IMR-90 (cell line): ENCODE data around the gene HTR3E. TPM values are rescaled to one million over a fixed set of nuclear protein-coding genes. Genes with fewer than 3 reads are reported as not detected.

Experiments used
- ATAC-seq: fragments of 200-7000 bp; cut with Tn5 transposase; 2 replicates; pipeline ENCODE4 v1.9.1; 2020; ENCODE audit warnings: low read depth, mild to moderate bottlenecking, moderate library complexity
- BruUV-seq: library from RNA; stranded (reverse); fragments of 400-500 nt; replicated peaks from 2 replicates; lab custom pipeline; 2021; lab: Mats Ljungman, UMichigan
- CTCF ChIA-PET: fragments of 300-600 bp; formaldehyde crosslinking; extraction: SDS; loops from one replicate; lab custom pipeline; 2021; ENCODE audit warnings: antibody characterized with exemption; lab: Yijun Ruan, JAX
- POLR2A ChIA-PET: fragments of 300-600 bp; sonication (Branson Sonifier 250); formaldehyde crosslinking; loops from one replicate; lab custom pipeline; 2022; ENCODE audit warnings: antibody characterized with exemption; ENCODE audit not compliant: unreplicated experiment; lab: Charles Lee
- DNase-seq: peaks from one replicate; pipeline ENCODE4 v3.0.0; 2013
- H2AFZ ChIP-seq: replicated peaks from 2 replicates; pipeline ENCODE3; 2013; ENCODE audit warnings: low read length, mild to moderate bottlenecking; ENCODE audit not compliant: poor library complexity
- H2AK5ac ChIP-seq: 2 replicates; pipeline ENCODE4 v1.6.1; 2013; ENCODE audit warnings: low read depth, low read length, inconsistent platforms
- H2AK9ac ChIP-seq: replicated peaks from 2 replicates; pipeline ENCODE3; 2013; ENCODE audit warnings: mild to moderate bottlenecking, low read depth, low read length, moderate library complexity; ENCODE audit not compliant: poor library complexity
- H2BK120ac ChIP-seq: 2 replicates; pipeline ENCODE4 v1.6.1; 2013; ENCODE audit warnings: low read depth, low read length, inconsistent platforms
- H2BK15ac ChIP-seq: 3 replicates; pipeline ENCODE4 v1.6.1; 2013; ENCODE audit warnings: low read depth, low read length, inconsistent platforms
- H2BK20ac ChIP-seq: 2 replicates; pipeline ENCODE4 v1.6.1; 2013; ENCODE audit warnings: low read depth, mild to moderate bottlenecking, inconsistent platforms, low read length, moderate library complexity
- H2BK5ac ChIP-seq: 2 replicates; pipeline ENCODE4 v1.6.1; 2013; ENCODE audit warnings: mild to moderate bottlenecking, low read depth, low read length, inconsistent platforms; ENCODE audit not compliant: poor library complexity, severe bottlenecking
- H3K14ac ChIP-seq: replicated peaks from 2 replicates; pipeline ENCODE4 v1.6.1; 2013; ENCODE audit warnings: low read depth, low read length, inconsistent platforms
- H3K18ac ChIP-seq: 2 replicates; pipeline ENCODE4 v1.6.1; 2013; ENCODE audit warnings: low read depth, low read length, control low read depth
- H3K23ac ChIP-seq: 2 replicates; pipeline ENCODE4 v1.6.1; 2013; ENCODE audit warnings: low read depth, low read length, inconsistent platforms
- H3K27ac ChIP-seq: 2 replicates; pipeline ENCODE4 v1.5.1; 2013; ENCODE audit warnings: mild to moderate bottlenecking, control low read depth, low read length; ENCODE audit not compliant: insufficient read depth
- H3K27me3 ChIP-seq: 2 replicates; pipeline ENCODE4 v1.6.1; 2013; ENCODE audit warnings: low read length; ENCODE audit not compliant: control insufficient read depth, insufficient read depth
- H3K36me3 ChIP-seq: 2 replicates; pipeline ENCODE4 v1.6.1; 2013; ENCODE audit warnings: low read length, mixed read lengths; ENCODE audit not compliant: control insufficient read depth, insufficient read depth
- H3K4ac ChIP-seq: 2 replicates; pipeline ENCODE4 v1.6.1; 2013; ENCODE audit warnings: low read depth, low read length, inconsistent platforms
- H3K4me1 ChIP-seq: 2 replicates; pipeline ENCODE4 v1.6.1; 2013; ENCODE audit warnings: low read length, mixed read lengths; ENCODE audit not compliant: control insufficient read depth, insufficient read depth
- H3K4me2 ChIP-seq: 2 replicates; pipeline ENCODE4 v1.6.1; 2013; ENCODE audit warnings: low read depth, mild to moderate bottlenecking, control low read depth, low read length, moderate library complexity
- H3K4me3 ChIP-seq: 2 replicates; pipeline ENCODE4 v1.5.1; 2013; ENCODE audit warnings: low read depth, mild to moderate bottlenecking, control low read depth, low read length, moderate library complexity; ENCODE audit not compliant: insufficient read depth
- H3K56ac ChIP-seq: 2 replicates; pipeline ENCODE4 v1.6.1; 2013; ENCODE audit warnings: low read length, inconsistent platforms; ENCODE audit not compliant: insufficient read depth; ENCODE audit errors: extremely low read depth
- H3K79me1 ChIP-seq, 2 experiments: 2 replicates each; pipeline ENCODE4 v1.6.1; 2013; ENCODE audit warnings: low read length in 2 of 2, inconsistent platforms in 1 of 2, low read depth in 1 of 2
- H3K9ac ChIP-seq: 2 replicates; pipeline ENCODE4 v1.6.1; 2013; ENCODE audit warnings: low read depth, low read length, control low read depth
- H3K9me1 ChIP-seq: 2 replicates; pipeline ENCODE4 v1.6.1; 2013; ENCODE audit warnings: low read length, inconsistent platforms; ENCODE audit not compliant: insufficient read depth
- H3K9me3 ChIP-seq: 2 replicates; pipeline ENCODE4 v1.6.1; 2013; ENCODE audit warnings: low read length; ENCODE audit not compliant: control insufficient read depth, insufficient read depth
- H4K20me1 ChIP-seq: 2 replicates; pipeline ENCODE4 v1.6.1; 2013; ENCODE audit warnings: low read length, inconsistent platforms; ENCODE audit not compliant: insufficient read depth
- H4K5ac ChIP-seq: 2 replicates; pipeline ENCODE4 v1.6.1; 2013; ENCODE audit warnings: mild to moderate bottlenecking, low read depth, low read length, control low read depth
- H4K8ac ChIP-seq, 2 experiments: 2 replicates each; pipeline ENCODE4 v1.6.1; 2013; ENCODE audit warnings: low read depth in 2 of 2, low read length in 2 of 2, control low read depth in 1 of 2, inconsistent platforms in 1 of 2
- H4K91ac ChIP-seq: 2 replicates; pipeline ENCODE4 v1.6.1; 2013; ENCODE audit warnings: low read depth, low read length, inconsistent platforms; ENCODE audit not compliant: insufficient read depth
- BHLHE40 ChIP-seq: fragments of 150-350 bp; IDR thresholded peaks from 2 replicates; pipeline ENCODE4 v1.6.1; 2016; ENCODE audit warnings: mild to moderate bottlenecking, low read depth, low read length
- CEBPB ChIP-seq: IDR thresholded peaks from 2 replicates; pipeline ENCODE4 v1.6.1; 2012; ENCODE audit warnings: low read depth, low read length, improper control_type of control experiment
- CHD1 ChIP-seq: IDR thresholded peaks from 2 replicates; pipeline ENCODE4 v1.6.1; 2012; ENCODE audit warnings: low read depth, low read length, improper control_type of control experiment
- FOS ChIP-seq: fragments of 150-350 bp; IDR thresholded peaks from 2 replicates; pipeline ENCODE4 v1.6.1; 2016; ENCODE audit warnings: low read depth, low read length
- MAFK ChIP-seq: IDR thresholded peaks from 2 replicates; pipeline ENCODE4 v1.6.1; 2012; ENCODE audit warnings: low read depth, low read length, improper control_type of control experiment
- MAZ ChIP-seq: IDR thresholded peaks from 2 replicates; pipeline ENCODE4 v1.6.1; 2012; ENCODE audit warnings: low read depth, mild to moderate bottlenecking, low read length, improper control_type of control experiment, moderate library complexity, borderline replicate concordance
- MXI1 ChIP-seq: IDR thresholded peaks from 2 replicates; pipeline ENCODE4 v1.6.1; 2012; ENCODE audit warnings: low read depth, mild to moderate bottlenecking, low read length, moderate library complexity, borderline replicate concordance
- NFE2L2 ChIP-seq: fragments of 150-350 bp; IDR thresholded peaks from 2 replicates; pipeline ENCODE4 v1.6.1; 2016; ENCODE audit warnings: low read depth, mild to moderate bottlenecking, low read length
- POLR2A ChIP-seq: IDR thresholded peaks from 2 replicates; pipeline ENCODE4 v1.6.1; 2012; ENCODE audit warnings: mild to moderate bottlenecking, low read depth, low read length
- RAD21 ChIP-seq: IDR thresholded peaks from 2 replicates; pipeline ENCODE4 v1.6.1; 2012; ENCODE audit warnings: low read length, improper control_type of control experiment
- RCOR1 ChIP-seq: IDR thresholded peaks from 2 replicates; pipeline ENCODE4 v1.6.1; 2012; ENCODE audit warnings: mild to moderate bottlenecking, low read length, improper control_type of control experiment; ENCODE audit not compliant: insufficient replicate concordance
- RFX5 ChIP-seq: IDR thresholded peaks from 2 replicates; pipeline ENCODE4 v1.8.0; 2012; ENCODE audit warnings: low read depth, mild to moderate bottlenecking, low read length, moderate library complexity
- SMC3 ChIP-seq: fragments of 150-350 bp; IDR thresholded peaks from 2 replicates; pipeline ENCODE4 v1.6.1; 2016; ENCODE audit warnings: low read depth, mild to moderate bottlenecking, antibody characterized with exemption, low read length, moderate library complexity
- WGBS, 2 experiments: methylation state at CpG; one replicate each; pipeline versions ENCODE4 v1.1.5 to v1.1.7; 2013; ENCODE audit warnings: missing lambda C conversion rate in 2 of 2; ENCODE audit not compliant: insufficient read length in 1 of 2; ENCODE audit errors: extremely low coverage in 2 of 2; 5-methylcytosine and 5-hydroxymethylcytosine counted together
- dilution Hi-C: fragments of 300-500 bp; cut with HindIII; formaldehyde crosslinking; loops from one replicate; pipeline ENCODE4 v1.14.3; 2018; ENCODE audit warnings: low sequenced_read_pairs; ENCODE audit not compliant: unreplicated experiment
- in situ Hi-C: fragments of 300-500 bp; cut with MboI; formaldehyde crosslinking; loops from 3 replicates; pipeline ENCODE4 v1.14.3; 2019; ENCODE audit warnings: low sequenced_read_pairs, inconsistent platforms, mixed read lengths
- intact Hi-C: fragments of 100-400 bp; cut with micrococcal nuclease; formaldehyde crosslinking; loops from 2 replicates; pipeline ENCODE4 v1.10.0; 2022
- polyA plus RNA-seq, 3 experiments: library from polyadenylated mRNA; depleted of rRNA; stranded (reverse); fragments of >200 nt; gene quantifications; 2 replicates each; pipeline ENCODE4 v1.2.3, GENCODE V29; 2012; ENCODE audit warnings: low replicate concordance in 1 of 3
- total RNA-seq: library from RNA; depleted of rRNA; stranded (reverse); fragments of >200 nt; gene quantifications from 2 replicates; pipeline ENCODE4 v1.2.3, GENCODE V29; 2012
- TF ChIP-seq, protein P1 (sequence below): fragments of 150-350 bp; IDR thresholded peaks from 2 replicates; pipeline ENCODE4 v1.6.1; 2017; ENCODE audit warnings: mild to moderate bottlenecking, antibody characterized with exemption, low read length, low read depth
- TF ChIP-seq, protein P2 (sequence below): conservative IDR thresholded peaks from 2 replicates; pipeline ENCODE4 v1.5.1; 2012; ENCODE audit warnings: mild to moderate bottlenecking, low read depth, low read length, improper control_type of control experiment
- TF ChIP-seq, protein P3 (sequence below): fragments of 150-350 bp; IDR thresholded peaks from 2 replicates; pipeline ENCODE4 v1.6.1; 2016; ENCODE audit warnings: low read depth, mild to moderate bottlenecking, low read length, moderate library complexity, borderline replicate concordance

The HTR3E gene
- total and polyA plus RNA-seq, 2 of the 4 experiments (the other 2 are of a cell fraction): not detected

DNA sequence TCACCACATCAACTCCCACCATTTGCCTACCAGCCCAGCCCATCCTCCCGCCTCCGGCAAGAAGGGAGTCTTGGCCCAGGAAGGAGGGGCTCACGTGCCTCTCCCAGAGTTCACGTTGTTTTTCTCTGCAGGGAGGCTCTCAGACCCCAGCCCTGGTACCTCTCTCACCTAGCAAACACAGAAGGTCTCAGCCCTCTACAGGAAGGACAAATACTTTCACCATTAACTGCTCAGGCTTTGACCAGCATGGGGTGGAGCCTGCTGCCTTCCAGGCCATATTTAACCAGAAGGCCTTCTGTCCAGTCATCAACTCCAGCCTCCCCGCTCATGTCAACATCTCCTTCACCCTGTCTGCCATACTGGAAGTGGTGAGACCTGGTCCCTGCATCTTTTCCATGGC, 19.0 kb upstream of the HTR3E start:
- ChIA-PET CTCF (no interaction called here), POLR2A (no interaction called here)
- Histone ChIP-seq H3K56ac (no peak overlapping the region), H4K5ac (no peak overlapping the region), H3K18ac (no peak overlapping the region), H3K27ac (no peak overlapping the region), H3K36me3 (no peaks in the 10 kb centered on the region), H3K14ac (no peak overlapping the region), H3K4me1 (no peaks in the 10 kb centered on the region), H3K79me1 (no peaks in the 10 kb centered on the region), H3K9me3 (no peaks in the 10 kb centered on the region), H2AFZ (no peak overlapping the region), H2BK15ac (no peak overlapping the region), H3K9ac (no peak overlapping the region), H2BK5ac (no peak overlapping the region), H2AK9ac (no peak overlapping the region), H3K4me2 (no peak overlapping the region), H2AK5ac (no peak overlapping the region), H4K91ac (no peak overlapping the region), H3K9me1 (no peaks in the 10 kb centered on the region), H3K23ac (no peak overlapping the region), H4K8ac (no peak overlapping the region), H3K4ac (no peak overlapping the region), H2BK20ac (no peak overlapping the region), H4K20me1 (no peaks in the 10 kb centered on the region), H2BK120ac (no peak overlapping the region), H3K4me3 (no peak overlapping the region), H3K27me3 (peaks cover 25% of the 10 kb centered on the region)
- intact Hi-C loops: no loop called here
- dilution Hi-C loops: no loop called here
- 50% methylated on average over 2 of the region's 5 CpGs; no CpG with 5 or more reads in 1 of the 2 experiments for WGBS, 2 experiments
- no TSS peak for BruUV-seq
- in situ Hi-C loops: no loop called here
- TF ChIP-seq CEBPB (no peak), MAZ (no peak), RAD21 (no peak), NFE2L2 (no peak), RCOR1 (no peak), MAFK (no peak), MXI1 (no peak), FOS (no peak), RFX5 (no peak), BHLHE40 (no peak), SMC3 (no peak), CHD1 (no peak), POLR2A (no peak)
- TF ChIP-seq, protein P1, sequence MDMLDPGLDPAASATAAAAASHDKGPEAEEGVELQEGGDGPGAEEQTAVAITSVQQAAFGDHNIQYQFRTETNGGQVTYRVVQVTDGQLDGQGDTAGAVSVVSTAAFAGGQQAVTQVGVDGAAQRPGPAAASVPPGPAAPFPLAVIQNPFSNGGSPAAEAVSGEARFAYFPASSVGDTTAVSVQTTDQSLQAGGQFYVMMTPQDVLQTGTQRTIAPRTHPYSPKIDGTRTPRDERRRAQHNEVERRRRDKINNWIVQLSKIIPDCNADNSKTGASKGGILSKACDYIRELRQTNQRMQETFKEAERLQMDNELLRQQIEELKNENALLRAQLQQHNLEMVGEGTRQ: no peak
- TF ChIP-seq, protein P2, sequence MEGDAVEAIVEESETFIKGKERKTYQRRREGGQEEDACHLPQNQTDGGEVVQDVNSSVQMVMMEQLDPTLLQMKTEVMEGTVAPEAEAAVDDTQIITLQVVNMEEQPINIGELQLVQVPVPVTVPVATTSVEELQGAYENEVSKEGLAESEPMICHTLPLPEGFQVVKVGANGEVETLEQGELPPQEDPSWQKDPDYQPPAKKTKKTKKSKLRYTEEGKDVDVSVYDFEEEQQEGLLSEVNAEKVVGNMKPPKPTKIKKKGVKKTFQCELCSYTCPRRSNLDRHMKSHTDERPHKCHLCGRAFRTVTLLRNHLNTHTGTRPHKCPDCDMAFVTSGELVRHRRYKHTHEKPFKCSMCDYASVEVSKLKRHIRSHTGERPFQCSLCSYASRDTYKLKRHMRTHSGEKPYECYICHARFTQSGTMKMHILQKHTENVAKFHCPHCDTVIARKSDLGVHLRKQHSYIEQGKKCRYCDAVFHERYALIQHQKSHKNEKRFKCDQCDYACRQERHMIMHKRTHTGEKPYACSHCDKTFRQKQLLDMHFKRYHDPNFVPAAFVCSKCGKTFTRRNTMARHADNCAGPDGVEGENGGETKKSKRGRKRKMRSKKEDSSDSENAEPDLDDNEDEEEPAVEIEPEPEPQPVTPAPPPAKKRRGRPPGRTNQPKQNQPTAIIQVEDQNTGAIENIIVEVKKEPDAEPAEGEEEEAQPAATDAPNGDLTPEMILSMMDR: no peak
- TF ChIP-seq, protein P3, sequence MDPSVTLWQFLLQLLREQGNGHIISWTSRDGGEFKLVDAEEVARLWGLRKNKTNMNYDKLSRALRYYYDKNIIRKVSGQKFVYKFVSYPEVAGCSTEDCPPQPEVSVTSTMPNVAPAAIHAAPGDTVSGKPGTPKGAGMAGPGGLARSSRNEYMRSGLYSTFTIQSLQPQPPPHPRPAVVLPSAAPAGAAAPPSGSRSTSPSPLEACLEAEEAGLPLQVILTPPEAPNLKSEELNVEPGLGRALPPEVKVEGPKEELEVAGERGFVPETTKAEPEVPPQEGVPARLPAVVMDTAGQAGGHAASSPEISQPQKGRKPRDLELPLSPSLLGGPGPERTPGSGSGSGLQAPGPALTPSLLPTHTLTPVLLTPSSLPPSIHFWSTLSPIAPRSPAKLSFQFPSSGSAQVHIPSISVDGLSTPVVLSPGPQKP: no peak
- no peak for DNase-seq
- ATAC-seq: no peak
